Measurements from ENCODE around the gene CD38. TPM values are rescaled to one million over a fixed set of nuclear protein-coding genes. Genes with fewer than 3 reads are reported as not detected.

The CD38 gene
- total RNA-seq, 1 donor from 2014 or later, result 0.08 TPM

- Mint-ChIP-seq H3K27ac (ENCODE audit: unreplicated experiment) (no peak overlapping the region), H3K4me1 (ENCODE audit: unreplicated experiment) (no peaks in the 10 kb centered on the region), H3K36me3 (ENCODE audit: unreplicated experiment) (no peaks in the 10 kb centered on the region), H3K4me3 (ENCODE audit: unreplicated experiment) (no peak overlapping the region), H3K9me3 (ENCODE audit: unreplicated experiment) (no peaks in the 10 kb centered on the region), H3K27me3 (ENCODE audit: unreplicated experiment) (peaks cover 36% of the 10 kb centered on the region)
- TF ChIP-seq, protein P1, sequence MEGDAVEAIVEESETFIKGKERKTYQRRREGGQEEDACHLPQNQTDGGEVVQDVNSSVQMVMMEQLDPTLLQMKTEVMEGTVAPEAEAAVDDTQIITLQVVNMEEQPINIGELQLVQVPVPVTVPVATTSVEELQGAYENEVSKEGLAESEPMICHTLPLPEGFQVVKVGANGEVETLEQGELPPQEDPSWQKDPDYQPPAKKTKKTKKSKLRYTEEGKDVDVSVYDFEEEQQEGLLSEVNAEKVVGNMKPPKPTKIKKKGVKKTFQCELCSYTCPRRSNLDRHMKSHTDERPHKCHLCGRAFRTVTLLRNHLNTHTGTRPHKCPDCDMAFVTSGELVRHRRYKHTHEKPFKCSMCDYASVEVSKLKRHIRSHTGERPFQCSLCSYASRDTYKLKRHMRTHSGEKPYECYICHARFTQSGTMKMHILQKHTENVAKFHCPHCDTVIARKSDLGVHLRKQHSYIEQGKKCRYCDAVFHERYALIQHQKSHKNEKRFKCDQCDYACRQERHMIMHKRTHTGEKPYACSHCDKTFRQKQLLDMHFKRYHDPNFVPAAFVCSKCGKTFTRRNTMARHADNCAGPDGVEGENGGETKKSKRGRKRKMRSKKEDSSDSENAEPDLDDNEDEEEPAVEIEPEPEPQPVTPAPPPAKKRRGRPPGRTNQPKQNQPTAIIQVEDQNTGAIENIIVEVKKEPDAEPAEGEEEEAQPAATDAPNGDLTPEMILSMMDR (IDR thresholded peaks at IDR 0.05), result no peak
- no peak for DNase-seq (ENCODE audit: extremely low spot score, unreplicated experiment)
These were observed 8.9 kb upstream of the CD38 start for GRCh38 chr4:15769202-15769601.

- Mint-ChIP-seq H3K27ac (ENCODE audit: unreplicated experiment) (no peak overlapping the region), H3K9me3 (ENCODE audit: unreplicated experiment) (no peaks in the 10 kb centered on the region), H3K4me1 (ENCODE audit: unreplicated experiment) (no peaks in the 10 kb centered on the region), H3K36me3 (ENCODE audit: unreplicated experiment) (no peaks in the 10 kb centered on the region), H3K27me3 (ENCODE audit: unreplicated experiment) (peaks cover 51% of the 10 kb centered on the region), H3K4me3 (ENCODE audit: unreplicated experiment) (no peak overlapping the region)
- TF ChIP-seq, protein P1 (IDR thresholded peaks at IDR 0.05), result no peak
- DNase-seq (ENCODE audit: extremely low spot score, unreplicated experiment), result no peak
These were observed 6.7 kb upstream of the CD38 start for GRCh38 chr4:15771216-15772058.

DNA sequence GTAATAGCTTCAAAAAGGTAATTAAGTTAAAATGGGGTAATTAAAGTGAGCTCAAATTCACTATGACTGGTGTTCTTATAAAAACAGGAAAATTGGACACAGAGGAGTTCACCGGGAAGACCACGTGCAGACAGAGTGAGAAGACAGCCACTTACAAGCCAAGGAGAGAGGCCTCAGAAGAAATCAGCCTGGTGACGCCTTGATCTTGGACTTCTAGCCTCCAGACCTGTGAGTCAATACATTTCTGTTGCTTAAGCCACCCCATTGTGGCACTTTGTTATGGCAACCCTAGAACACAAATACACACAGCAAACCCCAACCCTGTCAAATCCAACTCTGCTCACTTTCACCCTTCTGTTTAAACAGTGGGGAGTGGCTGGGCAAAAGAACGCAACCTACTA, 4.1 kb upstream of the CD38 start:
- Mint-ChIP-seq H3K27ac (ENCODE audit: unreplicated experiment) (no peak overlapping the region), H3K9me3 (ENCODE audit: unreplicated experiment) (no peaks in the 10 kb centered on the region), H3K36me3 (ENCODE audit: unreplicated experiment) (no peaks in the 10 kb centered on the region), H3K4me1 (ENCODE audit: unreplicated experiment) (peaks cover 4% of the 10 kb centered on the region), H3K4me3 (ENCODE audit: unreplicated experiment) (no peak overlapping the region), H3K27me3 (ENCODE audit: unreplicated experiment) (peaks cover 67% of the 10 kb centered on the region)
- DNase-seq (ENCODE audit: extremely low spot score, unreplicated experiment), result no peak
- TF ChIP-seq, protein P1 (IDR thresholded peaks at IDR 0.05), result no peak

DNA sequence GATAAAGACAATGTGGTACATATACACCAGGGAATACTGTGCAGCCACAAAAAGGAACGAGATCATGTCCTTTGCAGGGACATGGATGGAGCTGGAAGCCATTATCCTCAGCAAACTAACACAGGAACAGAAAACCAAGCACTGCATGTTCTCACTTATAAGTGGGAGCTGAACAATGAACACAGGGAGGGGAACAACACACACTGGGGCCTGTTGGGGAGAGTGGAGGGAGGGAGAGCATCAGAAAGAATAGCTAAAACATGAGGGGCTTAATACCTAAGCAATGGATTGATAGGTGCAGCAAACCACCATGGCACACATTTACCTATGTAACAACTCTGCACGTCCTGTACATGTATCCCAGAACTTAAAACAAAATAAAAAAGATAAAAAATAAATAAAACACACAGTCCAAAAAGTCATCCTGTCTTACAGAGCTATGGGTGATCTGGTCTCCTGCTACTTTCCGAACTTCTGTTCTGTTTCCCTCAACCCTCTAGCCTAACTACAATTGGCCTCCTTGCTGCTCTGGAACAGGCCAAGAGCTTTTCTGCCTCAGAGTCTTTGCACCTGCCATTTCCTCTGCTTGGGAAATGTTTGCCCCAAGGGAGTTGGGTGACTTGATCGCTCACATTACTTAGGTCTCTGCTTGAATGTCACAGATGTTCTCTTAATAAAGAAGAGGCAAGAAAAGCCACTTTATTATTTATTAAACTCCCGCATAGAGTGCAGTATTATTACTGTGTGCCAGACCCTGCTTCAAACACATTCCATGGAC, 1.1 kb upstream of the CD38 start:
- H3K4me1 Mint-ChIP-seq (ENCODE audit: unreplicated experiment), result peaks cover 13% of the 10 kb centered on the region
- H3K36me3 Mint-ChIP-seq (ENCODE audit: unreplicated experiment), result no peaks in the 10 kb centered on the region
- TF ChIP-seq, protein P1 (IDR thresholded peaks at IDR 0.05), result no peak
- no peak overlapping the region for H3K27ac Mint-ChIP-seq (ENCODE audit: unreplicated experiment)
- no peak for DNase-seq (ENCODE audit: extremely low spot score, unreplicated experiment)
- H3K27me3 Mint-ChIP-seq (ENCODE audit: unreplicated experiment), result peaks cover 59% of the 10 kb centered on the region
- H3K9me3 Mint-ChIP-seq (ENCODE audit: unreplicated experiment), result no peaks in the 10 kb centered on the region
- H3K4me3 Mint-ChIP-seq (ENCODE audit: unreplicated experiment), result no peak overlapping the region

DNA sequence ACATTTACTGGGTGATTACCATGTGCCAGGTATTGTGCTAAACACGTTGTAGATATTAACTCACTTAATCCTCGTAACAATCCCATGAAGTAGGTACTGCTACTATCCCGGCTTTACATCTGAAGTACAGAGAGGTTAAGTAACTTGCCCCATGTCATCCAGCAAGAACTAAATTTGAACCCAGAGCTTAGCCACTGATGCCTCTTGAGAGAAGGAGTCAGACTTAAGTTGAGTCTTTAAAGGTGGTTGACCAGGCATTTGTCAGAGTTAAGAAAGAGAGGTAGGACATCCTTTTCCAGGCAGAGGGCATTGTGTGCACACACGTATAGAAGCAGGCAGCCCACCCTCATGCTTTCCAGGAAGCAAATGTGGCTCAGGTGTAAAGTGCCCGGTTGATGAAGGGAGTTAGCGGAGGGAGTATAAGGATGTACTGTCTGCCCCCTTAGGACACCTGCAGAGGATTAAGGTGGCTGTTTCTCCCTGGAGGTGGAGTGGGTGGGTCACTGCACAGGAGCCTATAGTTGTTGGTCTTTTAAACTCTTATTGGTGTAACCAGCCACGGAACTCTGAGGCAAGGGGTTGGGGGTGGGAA, 335 bp upstream of the CD38 start:
- Mint-ChIP-seq H3K27ac (ENCODE audit: unreplicated experiment) (no peak overlapping the region), H3K36me3 (ENCODE audit: unreplicated experiment) (no peaks in the 10 kb centered on the region), H3K4me3 (ENCODE audit: unreplicated experiment) (peak overlapping the region; percentile 78), H3K9me3 (ENCODE audit: unreplicated experiment) (no peaks in the 10 kb centered on the region), H3K27me3 (ENCODE audit: unreplicated experiment) (peaks cover 55% of the 10 kb centered on the region), H3K4me1 (ENCODE audit: unreplicated experiment) (peaks cover 13% of the 10 kb centered on the region)
- no peak for DNase-seq (ENCODE audit: extremely low spot score, unreplicated experiment)
- TF ChIP-seq, protein P1 (IDR thresholded peaks at IDR 0.05), result no peak
